Ureter (tissue), 1 donor: ENCODE measurements around the gene PTPRM. TPM values are rescaled to one million over a fixed set of nuclear protein-coding genes. Genes with fewer than 3 reads are reported as not detected.
"Not testable (repeated sequence)": the region's sequence is repeated elsewhere in the genome, so short reads cannot be mapped to it uniquely, and the experiment has no call there.

ENCODE experiments used
- DNase-seq: peaks from one replicate; pipeline ENCODE4 v3.0.0-alpha.2; 2020; ENCODE audit warnings: low spot score
- total RNA-seq: library from RNA; stranded (reverse); gene quantifications from one replicate; pipeline ENCODE4 v1.2.4, GENCODE V29; 2023
- donor health status: DM: yes; HTN: yes; CAD: no.

PTPRM gene
- total RNA-seq, 1 donor from 2014 or later: 148 TPM

- no peak for DNase-seq
These were observed 478.8 kb downstream of the PTPRM start for GRCh38 chr18:8045884-8046281.

- DNase-seq: no peak
These were observed 479.3 kb downstream of the PTPRM start for GRCh38 chr18:8046441-8046840.

GRCh38 chr18:8049147-8049546, 482.0 kb downstream of the PTPRM start:
- DNase-seq: no peak

GRCh38 chr18:8050616-8051329, 483.7 kb downstream of the PTPRM start:
- DNase-seq: no peak

GRCh38 chr18:8051453-8051852, 484.3 kb downstream of the PTPRM start:
- no peak for DNase-seq

GRCh38 chr18:8052237-8052701, 485.2 kb downstream of the PTPRM start:
- no peak for DNase-seq

- DNase-seq: no peak
These were observed 489.6 kb downstream of the PTPRM start for GRCh38 chr18:8056723-8057122.

GRCh38 chr18:8063152-8063551, 496.0 kb downstream of the PTPRM start:
- not testable (repeated sequence) for DNase-seq

- no peak for DNase-seq
These were observed 496.6 kb downstream of the PTPRM start for GRCh38 chr18:8063733-8064132.

GRCh38 chr18:8065284-8065683, 498.2 kb downstream of the PTPRM start:
- DNase-seq: no peak

- no peak for DNase-seq
These were observed 498.7 kb downstream of the PTPRM start for GRCh38 chr18:8065773-8066172.

GRCh38 chr18:8069708-8070107, 502.6 kb downstream of the PTPRM start:
- DNase-seq: no peak

GRCh38 chr18:8073167-8073566, 506.1 kb downstream of the PTPRM start:
- DNase-seq: no peak

GRCh38 chr18:8080092-8080491, 513.0 kb downstream of the PTPRM start:
- DNase-seq: no peak

GRCh38 chr18:8081267-8081666, 514.2 kb downstream of the PTPRM start:
- DNase-seq: no peak

- no peak for DNase-seq
These were observed 514.9 kb downstream of the PTPRM start for GRCh38 chr18:8081872-8082553.

- no peak for DNase-seq
These were observed 517.0 kb downstream of the PTPRM start for GRCh38 chr18:8084160-8084559.

- DNase-seq: no peak
These were observed 521.5 kb downstream of the PTPRM start for GRCh38 chr18:8088626-8089025.

- no peak for DNase-seq
These were observed 523.9 kb downstream of the PTPRM start for GRCh38 chr18:8091035-8091434.

- no peak for DNase-seq
These were observed 528.9 kb downstream of the PTPRM start for GRCh38 chr18:8095947-8096570.

GRCh38 chr18:8097399-8097798, 530.3 kb downstream of the PTPRM start:
- DNase-seq: no peak

- no peak for DNase-seq
These were observed 530.8 kb downstream of the PTPRM start for GRCh38 chr18:8097927-8098326.

GRCh38 chr18:8106603-8107002, 539.5 kb downstream of the PTPRM start:
- no peak for DNase-seq
